Measurements from ENCODE around the gene COL4A6.

The COL4A6 gene

GRCh38 chrX:108316456-108316855 lies 121.8 kb downstream of the COL4A6 start:
- no peak for DNase-seq

DNA sequence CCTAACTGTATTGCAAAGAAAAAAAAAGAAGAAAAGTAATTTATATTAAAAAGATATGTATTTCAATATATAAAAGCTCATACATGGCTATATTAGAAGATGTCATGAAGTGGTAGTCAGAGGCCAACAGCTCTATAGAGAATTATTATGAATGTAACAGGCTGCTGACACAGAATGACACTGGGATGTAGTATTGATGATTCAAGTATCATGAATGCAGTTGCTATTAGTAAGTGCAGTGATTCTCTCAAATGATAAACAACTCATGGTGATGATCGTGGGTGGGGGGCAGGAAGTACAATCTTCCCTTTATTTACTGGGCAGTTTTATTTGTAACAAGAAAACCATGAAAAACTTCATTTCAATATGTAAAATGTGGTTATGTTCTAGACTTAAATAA lies 124.6 kb downstream of the COL4A6 start:
- DNase-seq, result no peak

DNA sequence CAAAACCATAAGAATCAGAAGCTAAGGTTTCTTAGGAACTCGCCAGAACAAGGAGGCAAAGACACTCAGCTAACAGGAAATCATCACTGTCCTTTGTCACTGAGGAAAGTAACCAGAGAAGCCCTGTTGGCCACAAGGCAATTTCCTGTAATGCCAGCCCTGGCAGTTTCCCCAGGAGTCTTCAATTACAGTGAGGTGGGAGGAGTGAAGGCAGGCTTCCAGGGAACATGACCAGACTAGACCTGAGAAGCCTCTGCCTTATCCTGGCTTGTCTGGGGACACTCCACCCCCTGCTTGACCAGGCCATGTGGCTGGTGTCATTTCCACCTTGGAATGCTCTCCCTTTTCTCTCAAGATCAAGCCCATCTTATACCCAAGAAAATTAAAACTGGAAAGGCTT lies 125.3 kb downstream of the COL4A6 start:
- DNase-seq, result no peak

GRCh38 chrX:108312011-108312410 lies 126.2 kb downstream of the COL4A6 start:
- DNase-seq, result no peak

- DNase-seq, result no peak
Measured at GRCh38 chrX:108310506-108310905, 127.7 kb downstream of the COL4A6 start.

- no peak for DNase-seq
Measured at GRCh38 chrX:108309144-108309543, 129.1 kb downstream of the COL4A6 start.

DNA sequence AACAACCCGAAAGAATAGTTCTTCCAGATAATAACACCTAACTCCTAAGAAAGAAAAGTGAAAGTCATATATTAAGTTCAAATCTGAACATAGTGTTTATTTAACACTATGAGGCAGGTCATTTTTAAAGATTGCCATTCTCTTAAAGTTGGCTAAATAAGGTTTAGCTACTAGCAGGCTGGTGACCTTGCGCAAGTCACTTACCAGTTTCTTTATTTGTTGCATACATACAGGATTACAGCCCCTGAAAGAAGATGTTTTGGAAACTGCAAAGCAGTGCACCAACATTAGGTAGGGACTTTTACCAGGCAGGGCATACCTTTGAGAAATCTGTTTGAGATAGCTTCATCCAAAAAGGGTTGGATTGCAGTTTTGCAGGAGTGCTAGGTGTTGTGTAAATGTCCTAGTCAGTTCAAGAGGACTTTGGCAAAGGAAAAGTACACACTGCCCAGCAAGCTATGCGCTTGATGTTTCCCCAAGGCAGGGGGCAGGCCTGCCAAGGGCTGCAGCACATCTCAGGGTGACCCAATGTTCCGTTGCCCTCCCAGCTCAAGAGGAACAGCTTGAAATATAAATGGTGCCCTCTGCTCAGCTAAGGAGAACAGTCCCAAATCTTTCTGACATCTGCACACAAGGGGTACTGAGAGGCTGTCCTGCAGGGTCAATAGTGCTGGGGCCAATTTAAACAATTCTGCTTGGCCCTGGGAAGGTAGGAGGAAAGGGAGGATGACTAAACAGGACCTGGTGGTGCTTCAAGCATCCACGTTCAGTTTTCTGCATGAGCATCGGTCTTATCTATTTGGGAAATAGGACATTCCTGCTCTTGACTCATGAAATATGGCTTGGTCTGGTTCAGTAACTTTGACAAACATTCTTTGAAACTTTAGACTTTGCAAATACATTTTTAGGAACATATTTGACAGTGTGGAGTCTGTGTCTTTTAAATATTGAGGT lies 130.8 kb downstream of the COL4A6 start:
- DNase-seq, result no peak

- no peak for DNase-seq
Measured at GRCh38 chrX:108306086-108306485, 132.1 kb downstream of the COL4A6 start.

DNA sequence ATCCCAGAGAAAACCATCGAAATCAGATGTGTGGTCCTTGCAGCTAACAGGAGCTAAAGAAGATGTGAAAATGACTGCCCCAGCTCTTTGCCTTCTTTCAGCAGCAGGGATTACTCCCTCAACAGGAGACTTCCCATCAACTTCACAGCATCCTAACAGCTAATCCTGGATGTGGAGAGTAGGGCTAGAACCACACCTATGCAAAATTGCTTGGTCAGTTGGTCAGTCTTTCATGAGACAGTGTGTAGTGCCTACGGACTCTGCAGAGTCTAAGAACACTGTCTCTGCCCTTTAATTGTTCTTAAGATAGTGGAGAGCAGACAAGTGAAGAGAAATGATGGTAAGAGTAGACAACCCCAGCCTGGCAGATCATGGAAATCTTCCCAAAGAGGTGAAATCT lies 133.5 kb downstream of the COL4A6 start:
- DNase-seq, result no peak

DNA sequence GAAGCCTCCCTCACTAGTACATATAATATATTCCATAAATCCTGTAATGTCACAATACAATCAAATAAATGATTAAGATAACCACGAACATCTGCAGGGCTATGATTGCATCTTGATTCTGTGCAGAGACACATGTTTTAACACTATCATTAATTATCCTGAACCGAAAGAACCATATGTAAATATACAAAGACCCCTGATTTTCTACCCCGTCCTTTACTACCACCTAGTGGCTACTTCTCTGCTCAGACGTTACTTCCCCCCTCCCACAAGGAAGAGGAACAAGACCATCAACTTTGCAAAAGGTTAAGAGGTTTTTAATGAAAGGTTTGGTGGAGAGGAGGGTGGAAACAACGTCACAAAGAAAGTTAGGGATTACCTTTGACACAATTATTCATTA lies 134.0 kb downstream of the COL4A6 start:
- DNase-seq, result peak; percentile 37

- no peak for DNase-seq
Measured at GRCh38 chrX:108303682-108304081, 134.5 kb downstream of the COL4A6 start.

- no peak for DNase-seq
Measured at GRCh38 chrX:108299704-108300103, 138.5 kb downstream of the COL4A6 start.

- no peak for DNase-seq
Measured at GRCh38 chrX:108299101-108299591, 139.1 kb downstream of the COL4A6 start.

DNA sequence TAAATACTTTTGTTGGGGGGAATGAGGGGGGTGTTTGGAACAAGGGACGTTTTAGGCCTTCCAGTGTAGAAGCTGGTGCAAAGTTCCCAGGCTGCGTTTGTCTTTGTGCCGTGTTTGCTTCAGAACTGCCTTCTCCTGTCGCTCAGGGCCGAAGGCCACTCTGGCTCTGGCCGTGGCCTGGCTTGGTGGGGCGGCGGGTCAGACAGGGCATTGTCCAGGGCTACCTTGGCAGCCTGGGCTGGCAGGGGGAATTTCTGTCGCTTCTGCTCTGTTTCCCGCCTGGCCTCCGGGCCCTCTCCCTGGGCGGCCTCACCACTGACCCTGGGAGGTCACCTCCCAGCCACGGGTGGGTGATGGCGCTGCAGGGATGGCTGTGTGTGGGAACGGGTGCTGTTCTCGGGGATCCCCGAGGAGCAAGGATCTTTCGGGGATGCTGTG lies 140.0 kb downstream of the COL4A6 start:
- DNase-seq, result no peak

DNA sequence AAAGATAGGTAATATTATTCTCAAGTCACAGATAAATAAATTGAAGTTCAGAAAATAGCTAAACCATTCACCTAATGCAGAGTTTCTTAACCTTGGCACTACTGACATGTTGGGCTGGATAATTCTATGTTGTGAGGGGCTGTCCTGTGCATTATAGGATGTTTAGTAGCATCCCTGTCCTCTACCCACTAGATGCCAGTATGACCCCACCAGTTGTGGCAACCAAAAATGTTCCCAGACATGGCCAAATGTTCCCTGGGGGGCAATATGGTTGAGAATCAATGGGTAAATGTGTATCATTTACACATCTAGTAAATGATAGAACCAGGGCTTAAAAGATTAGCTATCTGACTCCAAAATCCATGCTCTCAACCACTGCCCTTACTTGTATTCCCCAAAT lies 140.9 kb downstream of the COL4A6 start:
- DNase-seq, result no peak

DNA sequence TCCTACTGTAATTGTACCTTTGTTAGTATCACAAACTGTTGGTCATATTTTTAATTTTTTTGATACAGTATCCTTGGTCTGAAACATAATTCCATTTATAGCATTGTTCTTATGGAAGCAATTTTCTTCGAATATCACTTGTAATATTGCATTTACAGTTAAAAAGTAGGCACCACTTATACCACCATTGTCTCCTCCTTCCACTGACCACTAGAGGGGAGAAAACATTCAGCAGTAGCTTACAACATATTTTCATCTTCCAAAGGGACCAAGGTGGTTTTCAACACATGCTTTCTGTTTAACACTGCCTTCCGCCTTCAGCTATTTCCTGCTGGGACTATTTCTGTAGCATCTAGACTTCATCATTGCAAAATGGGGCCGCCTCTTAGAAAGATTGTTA lies 146.2 kb downstream of the COL4A6 start:
- no peak for DNase-seq

DNA sequence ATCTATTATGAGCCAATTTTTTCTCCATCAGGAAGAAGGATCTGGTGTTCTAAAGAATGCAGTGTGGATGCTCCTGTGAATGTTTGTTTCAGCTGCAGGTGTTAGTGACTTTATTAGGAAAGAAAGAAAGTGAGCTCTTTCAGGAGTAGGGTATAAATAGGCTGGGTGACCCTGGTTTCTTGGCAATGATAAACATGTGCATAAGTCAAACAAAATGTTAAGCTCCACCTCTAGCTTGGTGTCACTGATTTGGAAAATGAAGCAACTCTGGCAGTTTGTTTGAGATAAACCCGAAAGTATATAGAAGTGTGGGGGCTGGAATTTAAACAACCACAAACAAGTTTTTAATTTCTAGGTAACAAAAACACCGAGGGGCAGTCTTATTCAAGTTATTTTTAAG lies 152.3 kb downstream of the COL4A6 start:
- no peak for DNase-seq

DNA sequence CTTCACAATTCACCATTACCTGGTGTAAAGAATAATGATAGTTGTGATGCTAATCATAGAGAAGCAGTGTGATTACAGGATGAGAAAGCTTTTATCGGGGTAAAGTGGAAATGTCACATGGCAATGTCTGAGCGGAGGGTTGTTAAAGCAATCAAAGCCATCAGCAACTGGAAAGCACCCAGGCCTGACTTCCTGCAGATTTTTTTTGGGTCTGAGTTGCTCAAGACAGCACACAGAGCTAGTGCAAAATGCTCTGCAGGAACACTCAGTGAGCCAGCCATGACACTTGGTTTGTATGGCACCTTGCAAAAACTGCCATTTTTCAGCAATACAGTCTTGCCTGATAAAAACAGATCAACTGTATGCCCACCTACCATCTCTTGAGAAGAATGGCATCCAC lies 152.9 kb downstream of the COL4A6 start:
- no peak for DNase-seq

DNA sequence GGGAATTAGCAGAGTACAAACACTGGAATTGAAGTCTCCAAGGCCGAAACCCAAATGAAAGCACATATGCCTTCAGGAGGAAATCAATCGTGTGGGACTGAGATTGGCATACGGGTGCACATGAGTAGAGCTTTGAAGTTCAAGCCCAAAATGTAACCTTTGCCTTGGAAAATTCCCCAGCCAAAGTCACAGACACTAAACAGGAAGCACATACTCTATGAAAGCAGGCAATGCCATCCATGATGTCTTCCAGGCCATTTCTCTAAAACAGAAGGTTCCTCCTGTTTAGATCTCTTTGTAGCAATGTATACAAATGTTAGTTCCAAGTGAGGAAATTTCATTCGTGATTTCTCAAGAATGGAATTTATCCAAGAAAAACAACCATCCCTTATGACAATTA lies 162.5 kb downstream of the COL4A6 start:
- DNase-seq, result no peak

DNA sequence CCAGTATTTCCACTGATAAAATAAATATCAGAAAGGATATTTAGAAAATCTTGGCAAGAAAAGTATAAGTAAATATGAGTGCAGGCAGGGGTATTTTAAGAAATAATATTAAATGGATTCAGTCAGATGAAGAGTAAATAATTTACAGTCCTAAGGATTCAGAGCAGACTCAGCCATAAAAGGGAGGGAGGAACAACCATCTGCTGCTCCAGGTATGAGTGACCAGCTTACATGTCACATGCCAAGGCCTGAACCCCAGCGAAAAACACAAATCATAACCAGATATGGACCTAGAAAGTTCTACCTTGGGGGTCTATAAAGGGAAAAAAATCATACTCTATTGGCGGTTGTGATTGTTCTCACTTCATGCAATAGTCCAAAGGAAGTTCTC lies 166.8 kb downstream of the COL4A6 start:
- DNase-seq, result no peak

GRCh38 chrX:108270739-108271396 lies 167.4 kb downstream of the COL4A6 start:
- no peak for DNase-seq

DNA sequence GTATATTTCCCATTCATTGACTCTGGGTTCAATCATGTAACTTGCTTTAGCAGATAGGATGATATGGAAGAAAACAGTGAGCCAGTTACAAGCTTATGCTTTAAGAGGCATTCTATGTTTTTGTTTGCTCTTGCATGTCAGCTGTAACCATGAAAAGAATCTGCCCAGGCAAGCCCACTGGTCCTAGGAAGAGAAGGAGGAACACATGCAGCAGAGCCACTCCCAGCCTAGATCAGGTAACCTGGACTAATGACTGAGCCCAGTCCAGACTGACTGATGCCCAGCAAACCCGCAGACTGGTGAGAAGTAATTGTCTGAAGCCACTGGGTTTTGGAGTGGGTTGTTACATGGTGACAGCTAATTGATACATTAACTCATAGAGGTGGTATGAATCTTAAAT lies 167.9 kb downstream of the COL4A6 start:
- no peak for DNase-seq

GRCh38 chrX:108268434-108269080 lies 169.7 kb downstream of the COL4A6 start:
- no peak for DNase-seq

DNA sequence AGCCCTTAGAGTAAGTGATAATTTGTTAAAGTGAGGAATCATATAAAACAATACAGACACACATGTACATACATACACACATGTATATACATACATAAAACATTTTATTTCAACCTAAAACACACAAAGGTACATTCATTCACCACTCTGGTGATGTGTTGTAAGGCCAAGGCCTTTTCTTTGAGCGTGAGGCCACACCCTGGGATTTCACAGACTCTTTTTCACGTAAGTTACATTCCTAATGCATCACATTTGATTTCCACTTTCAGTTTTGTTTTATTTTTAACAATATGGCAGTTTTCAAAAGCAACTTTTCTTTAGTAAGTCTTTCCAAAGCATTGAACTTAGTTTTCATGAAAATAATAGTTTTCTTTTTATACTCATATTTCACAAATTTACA lies 170.7 kb downstream of the COL4A6 start:
- no peak for DNase-seq
